Head of caudate nucleus (tissue), 42 donors: Measurements from ENCODE around the gene LDAH.
A peak's percentile ranks its signal among the peaks of the same experiment; 100 is the strongest.

Source experiments
- DNase-seq, 42 donors: peaks; one replicate each; pipeline versions ENCODE4 v3.0.0 to v3.0.0-alpha.2; 2020 to 2021; ENCODE audit warnings: mixed read lengths in 7 of 42
- intact Hi-C: fragments of 100-400 bp; cut with DNase I; formaldehyde crosslinking; loops from one replicate; pipeline ENCODE4 v1.15.0; 2022

Gene LDAH

DNA sequence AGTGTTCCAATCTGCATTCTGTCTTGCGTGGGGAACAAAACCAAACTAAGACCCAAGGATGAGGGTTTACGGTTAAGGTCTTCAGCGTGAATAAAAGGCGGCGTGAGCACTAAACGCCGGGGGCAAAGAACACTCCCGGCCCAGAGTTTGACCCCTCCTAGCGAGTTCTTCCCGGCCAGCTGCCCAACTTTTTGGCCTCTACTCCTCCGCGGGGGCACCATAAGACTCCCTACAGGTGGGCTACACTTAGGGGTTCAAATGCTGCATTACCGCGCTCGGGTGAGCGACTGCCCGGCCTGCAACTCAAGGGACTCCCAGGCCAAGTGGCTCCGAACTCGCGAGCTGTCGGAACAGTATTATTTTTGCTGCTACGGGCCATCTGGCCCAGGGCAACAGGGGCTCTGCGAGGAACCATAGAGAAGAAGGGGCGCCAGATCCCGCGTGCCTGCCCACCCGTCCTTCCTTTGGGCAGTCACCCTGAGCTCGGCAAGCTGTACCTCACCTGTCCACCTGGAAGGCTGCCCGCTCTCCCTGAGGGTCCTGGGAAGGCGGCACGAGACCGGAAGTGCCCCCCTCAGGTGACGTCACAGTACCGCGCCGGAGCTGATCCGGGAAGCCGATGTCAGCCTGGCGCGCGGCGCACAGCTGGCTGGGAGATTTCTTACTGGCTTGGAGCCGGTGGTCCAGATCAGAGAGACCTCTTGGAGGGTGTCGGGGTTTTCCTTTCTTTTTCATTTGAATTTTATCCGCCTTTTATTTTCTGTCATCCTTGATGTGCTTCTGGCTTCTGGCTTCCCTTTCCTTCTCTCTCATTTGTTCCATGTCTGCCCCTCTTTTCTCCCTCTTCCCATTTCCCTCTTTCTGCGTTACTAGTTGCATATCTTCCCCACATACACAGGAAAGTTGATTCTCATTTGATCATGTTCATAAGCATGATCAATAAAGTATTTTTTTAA, at the start of gene LDAH:
Gene LDAH (minus strand): TSS at position 567 of the 956 bp plus-strand sequence. CDS start 21,638 bp downstream, outside the sequence.
- DNase-seq, result peak; percentile 77 to 95 (median 89)
- intact Hi-C loops, result no loop called here

DNA sequence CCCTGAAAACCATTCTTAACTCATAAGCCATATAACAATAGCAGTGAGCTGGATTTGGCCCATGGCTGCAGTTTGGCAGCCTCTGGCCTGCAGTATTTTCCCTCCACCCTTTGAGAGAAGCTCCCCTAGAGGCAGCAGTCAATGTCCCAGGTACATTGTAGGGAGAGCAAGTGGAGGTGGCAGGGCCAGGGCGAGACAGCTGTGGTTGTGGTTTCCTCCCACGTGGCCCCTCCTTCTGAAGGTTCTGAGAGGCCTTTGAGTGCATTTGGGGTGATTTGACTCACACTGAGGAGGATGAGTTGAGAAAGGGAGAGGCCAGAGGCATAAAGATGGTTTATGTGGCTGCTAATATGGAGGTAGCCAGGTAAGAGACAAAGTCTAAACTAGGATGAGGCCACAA, 45.5 kb upstream of the LDAH start:
- DNase-seq, result no peak
- intact Hi-C loops, result no loop called here

DNA sequence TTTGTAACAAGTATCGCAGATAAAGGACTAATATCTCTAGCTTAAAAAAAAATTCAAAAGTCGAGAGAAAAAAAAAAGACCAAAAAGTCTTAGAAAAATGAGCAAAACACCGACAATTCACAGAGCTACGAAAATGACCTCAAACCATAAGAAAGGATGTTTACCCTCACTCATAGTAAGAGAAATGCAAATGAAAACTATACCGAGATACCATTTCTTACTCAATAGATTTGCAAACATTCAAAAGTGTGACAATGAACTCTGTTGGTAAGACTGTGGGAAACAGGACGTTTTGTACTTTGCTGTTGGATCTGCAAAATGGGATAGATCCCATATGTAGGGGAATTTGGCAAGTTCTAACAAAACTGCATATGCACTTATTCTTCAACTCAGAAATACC, 39.9 kb upstream of the LDAH start:
- intact Hi-C loops, result no loop called here
- no peak for DNase-seq

DNA sequence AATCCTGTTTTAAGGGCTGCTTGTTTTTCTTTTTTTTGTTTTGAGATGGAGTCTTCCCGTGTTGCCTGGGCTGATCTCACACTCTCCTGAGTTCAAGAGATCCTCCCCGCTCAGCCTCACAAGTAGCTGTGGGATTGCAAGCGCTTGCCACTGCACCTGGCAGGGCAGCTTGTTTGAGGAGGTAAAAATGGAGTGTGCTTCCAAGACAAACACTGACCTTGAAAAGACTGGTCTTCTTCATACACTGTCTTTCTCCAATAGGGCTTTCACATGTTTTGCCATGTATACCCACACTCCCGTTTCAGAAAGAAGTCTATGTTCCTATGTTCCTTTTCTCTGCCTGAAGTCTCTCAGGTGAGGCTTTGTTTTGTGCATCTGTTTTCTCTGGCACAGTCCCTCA, 32.6 kb upstream of the LDAH start:
- intact Hi-C loops, result no loop called here

DNA sequence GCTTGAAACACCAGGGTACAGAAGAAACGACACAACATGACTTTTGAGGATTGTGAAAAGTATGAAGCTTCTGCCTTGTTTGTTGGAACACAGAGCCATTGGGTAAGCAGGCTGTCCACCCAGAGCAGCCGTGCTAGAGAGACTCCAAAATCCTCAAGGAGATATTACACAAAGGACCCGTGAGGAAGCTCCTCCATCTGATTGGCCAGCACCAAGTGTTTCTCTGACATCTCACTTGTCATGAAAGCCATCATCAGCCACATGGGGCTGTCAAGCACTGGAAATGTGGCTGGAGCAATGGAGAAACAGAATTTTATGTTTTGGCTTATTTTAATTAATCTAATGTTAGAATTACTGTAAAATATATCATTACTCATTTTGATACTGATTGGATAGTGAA, 29.8 kb upstream of the LDAH start:
- intact Hi-C loops, result no loop called here

More for the DNA sequence above, 32.6 kb upstream of the LDAH start:
- no peak for DNase-seq

DNA sequence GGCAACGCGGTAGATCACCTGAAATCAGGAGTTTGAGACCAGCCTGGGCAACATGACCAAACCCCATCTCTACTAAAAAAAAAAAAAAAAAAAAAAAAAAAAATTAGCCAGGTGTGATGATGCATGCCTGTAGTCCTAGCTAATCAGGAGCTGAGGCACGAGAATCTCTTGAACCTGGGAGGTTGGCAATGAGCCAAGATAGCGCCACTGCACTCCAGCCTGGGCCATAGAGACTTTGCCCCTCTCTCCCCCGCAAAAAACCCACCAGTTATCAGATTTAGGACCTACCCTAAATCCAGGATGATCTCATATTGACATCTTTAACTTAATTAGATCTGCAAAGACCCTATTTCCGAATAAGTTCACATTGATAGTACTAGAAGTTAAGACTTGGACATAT, 29.2 kb upstream of the LDAH start:
- no peak for DNase-seq
- intact Hi-C loops, result no loop called here

More for the DNA sequence above, 29.8 kb upstream of the LDAH start:
- no peak for DNase-seq

DNA sequence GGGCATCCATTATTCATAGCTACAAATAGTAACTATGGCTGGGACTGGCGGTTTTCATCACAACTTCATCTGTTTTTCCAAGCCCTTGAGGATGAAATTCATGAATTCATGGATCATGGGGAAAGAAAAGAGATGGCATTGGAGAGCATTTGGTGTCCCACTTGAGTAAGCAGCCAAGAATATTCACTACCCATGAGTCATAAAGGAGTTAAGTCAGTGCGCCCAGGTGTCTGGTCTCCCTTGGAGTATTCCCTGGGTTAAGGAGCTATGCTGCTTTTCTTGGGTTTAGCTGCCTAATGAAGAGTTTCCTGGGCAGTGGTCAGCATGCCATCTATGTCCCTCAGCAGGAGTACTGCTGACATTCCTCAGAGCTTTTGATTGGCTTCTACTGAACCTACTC, 21.3 kb upstream of the LDAH start:
- intact Hi-C loops, result no loop called here
- DNase-seq, result no peak

DNA sequence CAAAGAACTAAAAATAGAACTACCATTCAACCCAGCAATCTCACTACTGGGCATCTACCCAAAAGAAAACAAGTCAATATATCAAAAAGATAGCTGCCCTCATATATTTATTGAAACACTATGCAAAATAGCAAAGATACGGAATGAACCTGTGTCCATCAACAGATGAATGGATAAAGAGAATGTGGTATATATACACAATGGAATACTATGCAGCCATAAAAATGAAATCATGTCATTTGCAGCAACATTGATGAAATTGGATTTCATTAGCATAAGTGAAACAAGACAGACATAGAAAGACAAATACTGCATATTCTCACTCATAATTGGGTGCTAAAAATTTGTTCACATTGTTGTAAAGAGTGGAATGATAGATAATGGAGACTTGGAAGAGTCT, 16.2 kb upstream of the LDAH start:
- no peak for DNase-seq
- intact Hi-C loops, result no loop called here

DNA sequence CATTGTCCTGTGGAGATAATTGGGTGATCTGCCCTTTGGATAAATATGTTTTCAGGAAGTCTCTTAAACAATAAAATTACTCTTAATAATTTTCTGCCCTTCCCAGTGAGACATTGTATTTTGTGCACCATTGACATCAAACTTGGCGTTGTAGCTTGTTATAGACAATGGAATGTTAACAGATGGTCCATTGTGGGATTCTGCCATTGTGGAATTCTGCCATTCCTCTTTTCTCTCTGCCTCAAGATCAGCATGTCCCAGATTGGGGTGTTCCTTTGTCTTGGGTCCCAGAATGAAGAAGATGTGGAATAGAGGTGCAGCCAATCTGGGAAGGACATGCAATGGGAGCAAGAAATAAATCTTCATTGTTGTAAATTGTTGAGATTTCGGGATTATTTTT, 15.1 kb upstream of the LDAH start:
- no peak for DNase-seq
- intact Hi-C loops, result no loop called here

DNA sequence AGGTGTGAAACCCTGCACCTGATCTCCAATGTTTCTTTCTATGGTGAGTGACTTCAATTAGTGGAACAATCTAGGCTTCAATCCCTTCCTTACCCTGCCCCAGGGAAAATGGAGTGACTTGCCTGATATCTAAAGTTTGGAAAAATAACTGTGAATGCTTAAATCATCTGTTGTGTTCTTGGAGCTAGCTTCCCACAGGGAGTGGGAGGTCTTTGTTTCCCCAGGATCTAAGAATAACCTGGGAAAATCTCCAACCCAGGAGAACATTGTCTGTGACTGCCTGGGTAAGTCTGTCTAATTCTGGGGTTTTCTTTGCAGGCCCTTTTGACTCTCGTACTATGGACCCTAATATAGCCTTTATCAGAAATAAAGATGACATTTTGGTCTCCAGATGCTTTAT, 13.6 kb upstream of the LDAH start:
- DNase-seq, result peak in 11 of 42 donors; percentile 7 to 74 (median 39)
- intact Hi-C loops, result no loop called here

DNA sequence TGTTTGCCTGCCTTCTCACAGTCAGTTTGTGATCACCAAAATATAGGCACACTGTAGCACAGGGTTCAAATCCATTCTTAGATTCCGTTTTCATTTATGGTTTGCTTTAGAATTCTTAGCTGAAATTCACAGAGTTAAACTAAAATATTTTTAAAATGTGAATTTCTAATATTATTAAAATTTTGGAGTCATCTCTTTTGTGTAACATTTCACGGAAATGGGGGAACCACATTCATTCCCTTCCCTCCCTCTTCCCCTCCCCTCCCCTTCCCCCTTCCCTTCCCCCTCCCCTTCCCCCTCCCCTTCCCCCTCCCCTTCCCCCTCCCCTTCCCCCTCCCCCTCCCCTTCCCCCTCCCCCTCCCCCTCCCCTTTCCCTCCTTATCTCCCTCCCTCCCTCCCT, 11.4 kb upstream of the LDAH start:
- intact Hi-C loops, result no loop called here
- DNase-seq, result no peak

DNA sequence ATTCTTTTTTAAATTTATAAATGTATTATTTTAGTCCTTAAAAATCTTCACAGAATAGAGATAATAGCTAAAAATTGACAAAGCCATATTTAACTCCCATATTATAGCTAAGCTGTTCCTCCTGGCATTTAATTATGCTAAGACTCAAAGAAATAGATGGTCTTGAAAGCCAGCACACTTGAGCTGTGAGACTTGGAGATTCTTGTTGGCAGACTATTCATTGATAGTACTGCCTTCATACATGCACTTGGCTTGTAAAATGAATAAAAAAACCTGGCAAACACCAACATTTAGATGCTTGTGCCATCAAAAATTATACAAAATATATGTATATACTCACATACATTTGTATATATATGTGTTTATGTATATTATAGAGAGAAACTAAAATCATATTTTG, 9.7 kb upstream of the LDAH start:
- intact Hi-C loops, result no loop called here
- DNase-seq, result no peak

DNA sequence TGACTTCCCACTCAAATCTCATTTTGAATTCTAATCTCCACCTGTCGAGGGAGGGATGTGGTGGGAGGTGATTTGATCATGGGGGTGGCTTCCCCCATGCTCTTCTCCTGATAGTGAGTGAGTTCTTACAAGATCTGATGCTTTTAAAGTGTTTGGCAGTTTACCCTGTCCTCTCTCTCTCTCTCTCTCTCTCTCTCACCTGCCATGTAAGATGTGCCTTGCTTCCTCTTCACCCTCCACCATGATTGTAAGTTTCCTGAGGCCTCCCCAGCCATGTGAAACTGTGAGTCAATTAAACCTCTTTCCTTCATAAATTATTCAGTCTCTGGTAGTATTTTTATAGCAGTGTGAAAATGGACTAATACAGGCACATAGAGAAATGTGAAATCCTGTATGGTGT, 7.0 kb upstream of the LDAH start:
- DNase-seq, result peak in 6 of 42 donors; percentile 14 to 46 (median 28)
- intact Hi-C loops, result no loop called here

DNA sequence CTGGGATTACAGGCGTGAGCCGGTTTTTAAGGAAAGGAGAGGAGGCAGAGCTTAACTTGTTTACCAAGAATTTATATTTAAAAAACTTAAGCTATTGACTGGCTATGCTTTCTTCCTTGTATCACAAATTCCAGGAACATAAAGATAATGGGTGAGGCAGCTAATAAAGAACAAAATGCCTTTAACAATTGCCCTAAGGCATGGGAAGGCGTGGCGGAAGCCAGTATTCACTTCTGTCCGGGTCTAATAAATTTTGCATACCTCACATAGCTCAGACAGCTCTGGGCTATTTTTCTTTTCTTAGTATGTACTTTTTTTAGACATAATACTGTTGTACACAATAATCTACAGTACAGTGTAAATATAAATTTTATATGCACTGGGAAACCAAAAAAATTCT, 1.0 kb upstream of the LDAH start:
- intact Hi-C loops, result no loop called here

DNA sequence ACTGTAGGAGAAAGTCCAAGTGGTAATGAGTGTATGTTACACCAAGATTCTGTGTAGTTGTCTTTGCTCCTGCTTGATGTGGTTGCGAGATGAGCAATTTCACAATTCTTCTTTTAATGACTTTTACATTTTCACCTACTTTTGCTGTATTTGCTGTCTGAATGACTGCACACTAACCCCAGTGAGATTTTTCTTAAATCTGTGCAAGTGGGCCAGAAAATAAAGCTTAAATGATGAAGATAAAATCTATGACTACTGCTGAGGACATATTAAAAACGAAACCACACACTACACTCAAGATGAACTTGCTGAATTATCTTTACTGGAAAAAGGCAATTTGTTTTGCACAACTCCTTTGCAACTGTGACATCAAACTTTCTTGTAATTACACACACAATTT, 4.1 kb downstream of the LDAH start:
- no peak for DNase-seq
- intact Hi-C loops, result no loop called here

More for the DNA sequence above, 1.0 kb upstream of the LDAH start:
- DNase-seq, result no peak

DNA sequence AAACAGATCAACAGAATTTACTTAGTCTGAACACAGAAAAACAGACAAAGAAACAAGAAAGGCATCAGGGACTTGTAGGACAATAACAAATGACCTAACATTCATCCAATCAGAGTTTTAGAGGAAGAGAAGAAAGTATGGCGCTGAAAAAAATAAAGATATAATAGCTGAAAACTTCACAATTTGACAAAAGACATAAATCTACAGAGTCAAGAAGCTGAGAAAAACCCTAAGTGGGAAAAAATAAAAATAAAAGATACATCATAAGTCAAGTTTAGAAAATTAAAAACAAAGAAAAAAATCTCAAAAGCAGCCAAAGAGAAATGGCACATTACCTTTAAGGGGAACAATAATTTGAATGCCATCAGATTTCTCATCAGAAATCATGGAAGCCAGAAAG, 7.7 kb downstream of the LDAH start:
- intact Hi-C loops, result no loop called here
- no peak for DNase-seq

DNA sequence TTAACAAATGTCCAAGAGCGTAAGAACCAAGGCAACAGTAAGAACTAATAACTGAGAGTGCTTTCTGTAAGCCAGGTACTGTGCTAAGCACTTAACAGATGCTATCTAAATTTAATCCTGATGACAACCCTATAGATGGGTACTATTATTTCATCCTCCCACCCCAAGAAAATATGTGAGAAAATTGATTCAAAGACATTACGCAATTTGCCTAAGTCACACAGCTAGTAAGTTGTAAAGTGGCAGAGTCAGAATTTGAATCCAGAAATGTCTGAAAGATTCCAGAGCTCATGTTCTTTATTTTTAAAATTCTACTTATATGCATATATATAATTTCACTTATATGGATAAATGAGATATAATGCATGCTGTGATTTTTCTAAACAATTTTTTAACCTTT, 10.1 kb downstream of the LDAH start:
- intact Hi-C loops, result no loop called here
- no peak for DNase-seq

DNA sequence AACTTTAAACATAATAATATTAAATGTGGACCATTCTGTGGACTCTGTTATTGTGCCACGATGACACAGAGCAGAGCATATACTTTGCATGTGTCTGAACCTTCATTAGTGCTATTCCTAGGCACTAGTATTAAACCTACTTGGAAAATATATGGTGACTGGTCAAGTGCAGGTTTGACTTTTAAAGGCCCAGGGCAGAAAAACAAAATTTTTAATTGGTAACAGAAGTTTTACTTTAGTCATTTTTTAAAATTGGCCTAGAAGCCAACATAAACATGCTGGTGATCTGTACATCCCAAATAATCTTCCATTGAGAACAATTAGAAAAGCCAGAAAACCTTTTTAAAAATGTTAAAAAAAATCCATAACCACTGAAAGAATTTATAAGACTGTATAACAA, 16.6 kb downstream of the LDAH start:
- intact Hi-C loops, result no loop called here
- no peak for DNase-seq

DNA sequence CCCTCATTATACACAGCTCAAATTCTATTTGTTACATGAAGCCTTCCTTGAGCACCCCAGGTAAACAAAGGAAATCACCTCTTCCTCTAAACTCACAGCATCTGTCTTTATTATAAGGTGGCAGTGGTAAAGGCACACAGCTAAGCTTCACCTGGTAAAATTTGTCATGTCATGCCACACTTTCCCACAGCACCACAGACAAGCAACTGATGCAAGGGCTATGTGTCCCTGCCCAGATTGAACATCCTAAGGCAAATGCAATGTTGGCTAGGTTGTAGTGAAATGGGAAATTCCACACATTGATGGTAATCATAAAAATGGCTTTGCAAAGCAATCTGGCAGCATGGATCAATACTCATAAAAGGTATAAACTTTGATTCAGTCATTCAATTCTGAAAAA, 18.9 kb downstream of the LDAH start:
- DNase-seq, result no peak
- intact Hi-C loops, result no loop called here

DNA sequence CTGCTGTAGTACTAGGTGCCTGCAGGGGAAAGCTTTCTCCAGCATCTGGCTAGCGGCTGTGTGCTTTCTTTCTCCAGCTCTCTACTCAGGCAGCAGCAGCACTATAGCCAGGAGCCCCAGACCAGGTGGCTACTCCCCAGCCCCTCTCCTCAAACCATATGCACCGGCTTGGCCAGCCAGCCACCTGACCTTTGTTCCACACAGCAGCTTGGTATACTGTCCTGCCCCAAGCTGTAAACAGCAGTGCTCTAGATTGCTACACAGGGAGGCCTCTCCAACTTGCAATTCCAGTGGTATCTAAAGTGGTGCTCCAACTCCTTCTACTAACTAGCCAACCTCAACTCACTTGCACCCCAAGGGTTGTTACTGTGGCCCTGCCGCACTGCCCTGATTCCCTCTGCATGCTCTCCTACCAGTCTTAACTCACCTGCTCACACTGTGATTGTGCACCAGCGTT, 19.6 kb downstream of the LDAH start:
- DNase-seq, result no peak
- intact Hi-C loops, result no loop called here

DNA sequence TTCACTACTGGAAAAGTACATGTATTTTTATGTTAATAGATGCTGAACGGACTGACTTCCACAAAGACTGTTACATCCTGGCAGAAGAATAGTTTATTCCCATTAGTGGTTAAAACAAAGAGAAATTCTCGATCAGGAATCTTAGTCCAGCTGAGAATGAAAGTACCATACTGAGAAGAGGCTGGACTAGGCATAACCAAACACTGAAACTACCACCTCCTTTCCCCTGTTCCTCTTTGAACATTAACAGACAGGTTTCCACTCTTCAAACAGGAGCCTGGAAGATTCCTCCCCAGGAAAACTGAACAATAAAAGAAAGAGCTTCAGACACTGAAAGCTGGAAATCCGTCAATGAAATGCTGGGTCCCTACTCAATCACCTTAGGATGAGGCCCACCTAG, 25.8 kb downstream of the LDAH start:
- no peak for DNase-seq
- intact Hi-C loops, result no loop called here
